ENCODE measurements around the gene POLR1F.

POLR1F gene

DNA sequence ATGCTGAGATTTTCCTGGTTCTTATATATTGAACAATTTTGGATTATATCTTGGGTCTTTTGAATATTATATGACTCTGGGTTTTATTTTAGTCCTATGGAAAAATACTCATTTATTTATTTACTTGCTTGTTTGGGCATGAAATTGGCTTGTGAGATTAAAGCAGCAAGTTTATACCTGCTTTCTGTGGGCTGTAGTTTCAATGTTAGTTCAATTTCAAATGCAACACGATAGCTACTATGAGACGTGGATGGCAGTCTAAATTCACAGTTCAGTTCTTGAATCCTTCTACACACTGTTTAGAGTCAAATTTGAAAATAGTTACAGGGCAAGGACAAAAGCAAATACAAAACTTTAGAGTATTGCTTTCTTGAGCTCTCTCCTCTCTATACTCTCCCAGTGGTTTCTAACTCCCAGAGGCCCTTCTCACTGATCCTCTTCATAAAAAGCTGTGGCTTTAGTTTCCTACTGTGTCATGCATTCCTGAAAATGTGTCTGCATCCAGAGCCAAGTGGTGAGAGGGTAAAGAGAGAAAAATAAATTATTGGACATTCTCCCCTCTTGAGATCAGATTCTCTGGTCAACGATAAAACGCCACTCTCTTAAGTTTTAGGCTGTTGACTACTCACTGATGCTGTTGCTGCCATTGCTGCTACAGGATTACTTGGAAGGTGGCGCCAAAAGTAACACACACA lies 34.4 kb downstream of the POLR1F start:
- DNase-seq (ENCODE audit: low read depth in 2 of 2) = no peak

DNA sequence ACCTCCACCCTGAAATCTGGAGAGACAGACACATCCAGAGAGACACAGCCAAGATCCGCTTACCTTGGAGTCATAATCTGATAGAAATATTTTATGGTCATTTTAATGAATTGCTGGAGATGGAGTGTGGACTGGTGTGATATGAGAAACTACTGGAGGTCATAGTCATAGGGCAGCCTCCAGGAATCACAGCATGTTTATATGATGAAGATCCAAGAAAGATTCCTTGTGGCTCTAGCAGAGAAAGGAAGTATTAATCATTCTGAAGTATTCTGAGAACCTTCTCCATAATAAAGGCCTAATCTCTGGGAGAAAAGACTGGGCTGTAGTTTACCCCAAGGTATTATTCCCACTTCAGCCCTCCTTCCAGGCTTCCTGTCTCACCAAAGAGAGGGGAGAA lies 38.0 kb downstream of the POLR1F start:
- no peak for DNase-seq (ENCODE audit: low read depth in 2 of 2)

DNA sequence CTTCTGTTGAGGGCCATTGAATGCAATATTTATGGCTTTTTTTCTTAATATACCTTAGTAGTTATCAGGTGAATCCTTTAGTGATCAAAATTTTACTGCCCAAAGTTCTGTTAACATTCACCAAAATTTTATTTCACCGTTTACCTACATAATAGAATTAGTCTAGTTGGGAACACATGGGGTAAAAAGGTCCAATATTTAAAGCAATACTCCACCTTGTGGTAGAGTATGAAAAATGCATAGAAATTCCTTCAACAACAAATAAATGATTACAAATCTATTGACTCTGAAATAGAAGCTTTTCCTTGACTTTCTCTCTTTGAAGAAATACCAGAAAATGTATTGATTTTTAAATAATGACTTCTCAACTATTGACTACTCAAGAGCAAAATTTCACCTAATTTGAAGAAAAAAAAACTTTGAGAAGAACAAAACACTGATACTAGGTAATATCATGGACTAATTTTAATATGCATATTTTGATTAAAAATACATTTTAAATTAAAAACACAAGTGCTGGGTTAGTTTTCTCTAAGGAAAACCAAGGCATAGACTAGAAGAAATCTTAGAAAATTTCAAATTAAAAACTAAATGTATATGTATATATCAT lies 43.3 kb downstream of the POLR1F start:
- DNase-seq (ENCODE audit: low read depth in 2 of 2) = no peak

DNA sequence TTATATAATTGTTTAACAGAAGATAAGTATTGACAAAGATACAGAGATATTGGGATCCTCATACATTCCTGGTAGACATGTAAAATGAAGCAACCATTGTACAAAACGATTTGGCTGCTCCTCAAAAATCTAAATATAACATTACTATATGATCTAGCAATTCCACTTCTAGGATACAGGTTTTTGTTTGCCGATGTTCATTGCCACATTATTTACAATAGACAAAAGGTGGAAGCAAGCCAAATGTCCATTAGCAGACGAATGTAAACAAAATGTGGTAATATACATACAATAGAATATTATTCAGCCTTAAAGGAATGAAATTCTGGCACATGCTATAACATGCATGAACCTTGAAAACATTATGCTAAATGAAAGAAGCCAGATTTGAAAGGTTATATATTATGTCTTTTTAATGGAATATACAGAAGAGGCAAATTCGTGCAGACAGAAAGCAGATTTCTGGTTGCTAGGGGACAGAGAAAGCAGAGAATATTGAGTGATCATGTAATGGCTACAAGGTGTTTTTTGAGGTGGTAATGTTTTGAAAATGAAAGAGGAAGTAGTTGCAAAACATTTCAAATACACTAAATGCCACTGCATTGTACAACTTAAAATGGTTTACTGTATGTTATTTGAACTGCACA lies 44.9 kb downstream of the POLR1F start:
- no peak for DNase-seq (ENCODE audit: low read depth in 2 of 2)

DNA sequence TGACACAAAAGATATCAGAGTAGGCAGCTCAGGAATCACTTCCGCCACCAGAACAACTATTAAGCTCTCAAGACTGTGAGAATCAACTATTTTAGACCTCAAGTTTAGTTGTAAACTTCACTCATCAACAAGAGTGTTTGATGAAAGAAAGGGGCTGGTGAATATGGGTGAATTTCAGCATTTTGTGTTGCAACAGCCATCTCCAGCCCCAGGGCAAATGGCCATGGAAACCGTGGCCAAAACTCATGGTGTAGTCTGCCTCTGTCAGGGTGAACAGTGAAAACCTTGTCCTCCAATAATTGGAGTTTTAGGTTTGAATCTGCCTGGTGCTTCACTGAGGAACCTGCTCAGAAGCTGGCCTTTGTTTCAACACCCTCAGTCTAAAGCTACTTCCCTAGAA lies 60.0 kb downstream of the POLR1F start:
- no peak for DNase-seq (ENCODE audit: low read depth in 2 of 2)

Data from stimulated activated CD8-positive, alpha-beta memory T cell treated with anti-CD3 and anti-CD28 coated beads, Interleukin-2, amount 100 ng/mL, for 1 hour (primary cell).